ENCODE measurements around the gene COL10A1.

- TF ChIP-seq GATA2 (IDR thresholded peaks at IDR 0.05; ENCODE audit: insufficient read depth, insufficient read length, low read depth, low read length) (no peak), CTCF (IDR thresholded peaks at IDR 0.05; ENCODE audit: extremely low read depth in 1 of 2, insufficient read depth in 1 of 2, low read depth in 1 of 2, low read length in 2 of 2) (peak in 1 of 2 donors; percentile 20), POLR2A (IDR thresholded peaks at IDR 0.05; ENCODE audit: low read depth, low read length) (no peak), EZH2 (IDR thresholded peaks at IDR 0.05; ENCODE audit: borderline replicate concordance, low read depth, low read length, severe bottlenecking) (no peak), MAX (IDR thresholded peaks at IDR 0.05; ENCODE audit: insufficient read depth, insufficient read length) (no peak), MYC (IDR thresholded peaks at IDR 0.05; ENCODE audit: low read depth, low read length) (no peak), POLR2AphosphoS5 (IDR thresholded peaks at IDR 0.05; ENCODE audit: insufficient read depth, low read depth, low read length) (no peak), FOS (IDR thresholded peaks at IDR 0.05; ENCODE audit: borderline replicate concordance, insufficient read depth, low read length) (no peak), JUN (IDR thresholded peaks at IDR 0.05; ENCODE audit: borderline replicate concordance, insufficient read depth, insufficient read length, low read depth) (no peak)
Observed at GRCh38 chr6:116096979-116097816, 28.7 kb downstream of the COL10A1 start.

Measured in endothelial cell of umbilical vein (primary cell).